Hematopoietic multipotent progenitor cell treated with erythropoietin and hydrocortisone succinate and interleukin-3 and kit ligand, for 4 days (in vitro differentiated cells): Measurements from ENCODE around the gene ERC2.
"Not testable (repeated sequence)": the region's sequence is repeated elsewhere in the genome, so short reads cannot be mapped to it uniquely, and the experiment has no call there.

Experiments
- DNase-seq: peaks from one replicate; pipeline ENCODE4 v3.0.0-alpha.2; 2015

Gene ERC2

GRCh38 chr3:56115199-56115598 lies 353.1 kb downstream of the ERC2 start:
- no peak for DNase-seq

GRCh38 chr3:56113908-56114307 lies 354.4 kb downstream of the ERC2 start:
- DNase-seq: no peak

GRCh38 chr3:56113231-56113630 lies 355.0 kb downstream of the ERC2 start:
- DNase-seq: no peak

GRCh38 chr3:56111606-56112304 lies 356.5 kb downstream of the ERC2 start:
- no peak for DNase-seq

- no peak for DNase-seq
Measured at GRCh38 chr3:56110886-56111285, 357.4 kb downstream of the ERC2 start.

GRCh38 chr3:56107157-56107556 lies 361.1 kb downstream of the ERC2 start:
- DNase-seq: no peak

- no peak for DNase-seq
Measured at GRCh38 chr3:56102032-56102431, 366.2 kb downstream of the ERC2 start.

GRCh38 chr3:56101576-56101975 lies 366.7 kb downstream of the ERC2 start:
- no peak for DNase-seq

GRCh38 chr3:56096999-56097398 lies 371.3 kb downstream of the ERC2 start:
- DNase-seq: no peak

- no peak for DNase-seq
Measured at GRCh38 chr3:56094170-56094569, 374.1 kb downstream of the ERC2 start.

- DNase-seq: no peak
Measured at GRCh38 chr3:56089739-56090138, 378.5 kb downstream of the ERC2 start.

GRCh38 chr3:56087451-56088053 lies 380.7 kb downstream of the ERC2 start:
- no peak for DNase-seq

GRCh38 chr3:56086355-56086754 lies 381.9 kb downstream of the ERC2 start:
- DNase-seq: no peak

- no peak for DNase-seq
Measured at GRCh38 chr3:56081246-56081645, 387.0 kb downstream of the ERC2 start.

- DNase-seq: no peak
Measured at GRCh38 chr3:56076746-56077145, 391.5 kb downstream of the ERC2 start.

GRCh38 chr3:56075089-56075488 lies 393.2 kb downstream of the ERC2 start:
- DNase-seq: no peak

- DNase-seq: no peak
Measured at GRCh38 chr3:56069766-56070165, 398.5 kb downstream of the ERC2 start.

GRCh38 chr3:56066405-56066804 lies 401.9 kb downstream of the ERC2 start:
- not testable (repeated sequence) for DNase-seq

- DNase-seq: no peak
Measured at GRCh38 chr3:56064684-56065083, 403.6 kb downstream of the ERC2 start.

- no peak for DNase-seq
Measured at GRCh38 chr3:56061279-56061626, 407.0 kb downstream of the ERC2 start.

GRCh38 chr3:56060521-56061278 lies 407.6 kb downstream of the ERC2 start:
- DNase-seq: no peak

GRCh38 chr3:56059731-56060130 lies 408.5 kb downstream of the ERC2 start:
- DNase-seq: no peak

GRCh38 chr3:56055951-56056350 lies 412.3 kb downstream of the ERC2 start:
- no peak for DNase-seq

GRCh38 chr3:56055546-56055945 lies 412.7 kb downstream of the ERC2 start:
- DNase-seq: no peak
